HFF-Myc (cell line): ENCODE results near the gene PPP1R36.
"Not testable (repeated sequence)": the region's sequence is repeated elsewhere in the genome, so short reads cannot be mapped to it uniquely, and the experiment has no call there.

Experiments
- DNase-seq: peaks from one replicate; pipeline ENCODE4 v3.0.0-alpha.2; 2011; ENCODE audit warnings: low read depth; ENCODE audit errors: extremely low read depth
- H3K4me3 ChIP-seq: replicated peaks from 2 replicates; pipeline ENCODE4 v1.5.1; 2011; ENCODE audit warnings: low read depth, mild to moderate bottlenecking, control low read depth, low read length
- CTCF ChIP-seq: IDR thresholded peaks from 2 replicates; pipeline ENCODE4 v1.5.1; 2012; ENCODE audit warnings: mild to moderate bottlenecking, low read depth, low read length, control low read depth; ENCODE audit errors: missing control alignments

The PPP1R36 gene

GRCh38 chr14:64610049-64610746, 60.4 kb downstream of the PPP1R36 start:
- no peak for DNase-seq
- no peak for TF ChIP-seq CTCF
- no peak overlapping the region for H3K4me3 ChIP-seq

DNA sequence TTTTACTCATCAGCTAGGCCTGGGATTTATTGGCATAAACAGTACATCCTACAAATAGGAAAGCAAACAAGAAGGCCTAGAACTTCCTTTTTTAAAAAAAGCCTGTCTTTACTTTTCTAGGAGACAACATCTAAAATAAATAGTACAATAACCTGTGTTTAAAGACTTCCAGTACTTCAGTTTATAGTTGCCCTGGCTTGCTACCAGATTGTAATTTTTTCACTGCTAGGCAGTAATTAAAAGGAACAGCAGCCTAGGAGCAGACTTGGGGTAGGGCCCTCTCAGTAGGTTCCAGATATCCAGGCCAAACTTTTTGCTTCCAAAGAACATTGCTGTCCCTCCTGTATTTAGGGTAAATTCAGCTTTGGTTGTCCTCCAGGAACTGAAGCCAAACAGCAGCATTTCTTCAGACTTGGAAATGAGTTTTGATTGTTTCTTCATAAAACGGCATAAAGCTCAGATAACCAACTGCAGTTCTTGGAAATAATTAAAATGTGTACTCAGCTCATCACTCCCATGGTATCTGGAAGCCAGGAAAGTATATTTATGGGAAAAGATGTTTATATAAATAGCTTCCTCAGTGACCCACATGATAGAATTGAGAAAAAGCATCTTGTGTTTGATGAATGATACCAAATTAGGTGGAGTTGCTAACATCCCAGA, 61.7 kb downstream of the PPP1R36 start:
- H3K4me3 ChIP-seq: no peak overlapping the region
- DNase-seq: no peak
- TF ChIP-seq CTCF: no peak

DNA sequence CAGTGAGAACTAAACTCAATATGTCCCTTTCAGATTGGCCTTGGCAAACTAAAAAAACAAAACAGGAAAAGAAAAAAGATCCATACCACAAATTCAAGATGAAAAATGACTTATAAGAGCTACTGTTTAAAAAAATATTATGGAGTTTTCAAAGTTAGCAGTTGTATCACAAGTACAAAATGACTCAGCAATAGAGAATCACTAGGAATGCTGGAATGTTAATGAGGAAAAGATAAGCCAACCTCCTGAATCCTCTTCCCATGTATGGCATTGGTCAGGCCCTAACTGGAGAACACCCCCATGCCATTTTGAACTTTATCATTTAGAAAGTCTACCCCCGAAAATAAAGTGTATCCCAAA, 62.2 kb downstream of the PPP1R36 start:
- no peak for TF ChIP-seq CTCF
- no peak overlapping the region for H3K4me3 ChIP-seq
- peak; percentile 56 for DNase-seq

DNA sequence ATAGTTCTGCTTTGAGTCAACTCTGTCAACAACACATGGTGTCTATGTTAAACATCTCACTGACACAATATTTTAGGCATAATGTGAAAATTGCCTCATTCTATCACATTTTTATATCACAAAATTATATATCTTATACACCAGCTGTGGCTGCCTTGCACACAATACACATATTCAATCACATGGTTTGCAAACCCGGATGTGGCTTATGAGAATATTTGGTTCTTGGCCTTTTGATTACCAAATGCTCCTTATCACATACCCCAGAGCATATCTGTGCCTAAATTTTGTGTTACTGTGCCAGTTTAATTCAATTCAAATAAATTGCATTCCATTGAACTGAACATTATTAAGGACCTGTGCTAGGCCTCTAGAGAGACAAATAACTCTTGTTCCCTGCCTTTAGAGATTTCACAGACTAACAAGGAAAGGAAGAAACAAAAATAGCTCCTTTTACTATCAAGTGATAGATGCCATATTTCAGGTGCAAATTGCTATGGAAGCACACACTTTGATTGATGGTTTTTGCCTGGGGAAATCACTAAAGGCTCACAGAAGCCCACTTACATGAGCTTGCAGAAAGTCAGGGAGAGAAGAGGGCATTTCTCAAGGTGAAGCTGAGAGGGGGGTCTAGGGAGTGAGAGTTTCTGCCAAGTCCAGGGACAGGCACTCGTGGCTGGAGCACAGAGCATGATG, 63.4 kb downstream of the PPP1R36 start:
- H3K4me3 ChIP-seq: no peak overlapping the region
- no peak for DNase-seq
- TF ChIP-seq CTCF: no peak

- no peak overlapping the region for H3K4me3 ChIP-seq
- no peak for DNase-seq
These were observed 64.4 kb downstream of the PPP1R36 start for GRCh38 chr14:64614166-64614565.

DNA sequence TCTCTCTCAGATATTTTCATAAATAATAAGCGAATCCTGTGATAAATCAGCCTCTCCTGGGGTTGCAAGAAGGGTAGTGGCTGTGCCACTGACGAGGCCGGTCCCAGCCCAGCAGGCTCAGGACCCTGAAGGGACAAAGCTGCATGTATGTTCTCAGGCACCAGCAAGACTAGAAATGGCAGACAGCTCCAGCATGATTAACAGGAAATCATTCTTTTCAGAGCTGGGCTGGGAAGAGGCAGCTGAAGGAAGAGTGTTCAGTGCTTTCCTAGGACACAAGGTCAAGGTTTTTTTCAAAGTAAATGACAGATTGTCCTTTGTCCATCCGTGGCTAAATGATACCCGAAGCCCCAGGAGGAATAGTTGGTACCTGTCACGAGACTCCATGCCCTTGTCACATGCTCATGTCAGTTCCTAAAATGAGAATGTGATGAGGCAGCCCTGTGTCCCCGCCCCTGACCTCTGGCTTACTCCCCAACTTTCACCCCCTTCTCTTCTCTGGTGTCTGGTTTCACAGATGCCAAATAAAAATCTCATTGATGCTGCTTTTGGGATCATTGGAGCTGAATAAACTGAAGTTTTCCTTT, 65.1 kb downstream of the PPP1R36 start:
- no peak overlapping the region for H3K4me3 ChIP-seq
- no peak for TF ChIP-seq CTCF
- DNase-seq: no peak

More at GRCh38 chr14:64614166-64614565, 64.4 kb downstream of the PPP1R36 start:
- TF ChIP-seq CTCF: no peak

GRCh38 chr14:64617872-64618408, 68.2 kb downstream of the PPP1R36 start:
- not testable (repeated sequence) for DNase-seq

More at GRCh38 chr14:64617872-64618408, 68.2 kb downstream of the PPP1R36 start:
- not testable (repeated sequence) for H3K4me3 ChIP-seq
